Hepatocyte (in vitro differentiated cells): ENCODE measurements around the gene CNIH1. TPM values are rescaled to one million over a fixed set of nuclear protein-coding genes. Genes with fewer than 3 reads are reported as not detected.
A peak's percentile ranks its signal among the peaks of the same experiment; 100 is the strongest.

ENCODE experiments used
- DNase-seq: peaks from one replicate; pipeline ENCODE4 v3.0.0-alpha.2; 2016; ENCODE audit warnings: low spot score
- H2AFZ ChIP-seq: fragments of 200-600 bp; sonication (generic); 2 replicates; pipeline ENCODE4 v1.6.0; 2016; ENCODE audit warnings: antibody characterized with exemption, mild to moderate bottlenecking
- H3K27ac ChIP-seq: fragments of 200-600 bp; sonication (generic); 2 replicates; pipeline ENCODE4 v1.5.1; 2016; ENCODE audit warnings: mild to moderate bottlenecking
- H3K27me3 ChIP-seq: fragments of 200-600 bp; sonication (generic); 2 replicates; pipeline ENCODE4 v1.6.1; 2016
- H3K36me3 ChIP-seq: fragments of 200-600 bp; sonication (generic); replicated peaks from 2 replicates; pipeline ENCODE4 v1.5.1; 2016; ENCODE audit warnings: low read depth; ENCODE audit not compliant: insufficient read depth
- H3K4me1 ChIP-seq: fragments of 200-600 bp; sonication (generic); 2 replicates; pipeline ENCODE4 v1.5.1; 2016; ENCODE audit warnings: mild to moderate bottlenecking, moderate library complexity; ENCODE audit not compliant: insufficient read depth
- H3K4me2 ChIP-seq: fragments of 200-600 bp; sonication (generic); 2 replicates; pipeline ENCODE4 v1.6.0; 2016
- H3K4me3 ChIP-seq: fragments of 200-600 bp; sonication (generic); 2 replicates; pipeline ENCODE4 v1.5.1; 2016; ENCODE audit warnings: mild to moderate bottlenecking
- H3K79me2 ChIP-seq: fragments of 200-600 bp; sonication (generic); 2 replicates; pipeline ENCODE4 v1.6.0; 2017; ENCODE audit warnings: mild to moderate bottlenecking
- H3K9me2 ChIP-seq: fragments of 200-600 bp; sonication (generic); replicated peaks from 2 replicates; pipeline ENCODE4 v1.6.0; 2017; ENCODE audit warnings: mild to moderate bottlenecking; ENCODE audit not compliant: insufficient read depth
- H3K9me3 ChIP-seq: fragments of 200-600 bp; sonication (generic); 2 replicates; pipeline ENCODE4 v1.5.1; 2016; ENCODE audit warnings: low read depth, mild to moderate bottlenecking
- H4K20me1 ChIP-seq: fragments of 200-600 bp; sonication (generic); 2 replicates; pipeline ENCODE4 v1.6.0; 2016; ENCODE audit warnings: mild to moderate bottlenecking; ENCODE audit not compliant: insufficient read depth, poor library complexity, severe bottlenecking
- CTCF ChIP-seq: fragments of 200-600 bp; sonication (generic); IDR thresholded peaks from 2 replicates; pipeline ENCODE4 v1.5.1; 2016; ENCODE audit warnings: antibody characterized with exemption, mild to moderate bottlenecking; ENCODE audit not compliant: poor library complexity
- EZH2 ChIP-seq: fragments of 200-600 bp; sonication (generic); IDR thresholded peaks from 2 replicates; pipeline ENCODE4 v1.6.1; 2016; ENCODE audit warnings: antibody characterized with exemption, mild to moderate bottlenecking, borderline replicate concordance
- EZH2phosphoT487 ChIP-seq: fragments of 200-600 bp; sonication (generic); IDR thresholded peaks from one replicate; pipeline ENCODE4 v1.6.1; 2018; ENCODE audit warnings: antibody characterized with exemption, mild to moderate bottlenecking, low read depth, moderate library complexity; ENCODE audit not compliant: unreplicated experiment, severe bottlenecking
- WGBS: methylation state at CpG from one replicate; pipeline ENCODE4 v1.1.6; 2016; ENCODE audit warnings: low lambda C conversion rate; ENCODE audit errors: missing lambda C conversion rate; 5-methylcytosine and 5-hydroxymethylcytosine counted together
- polyA plus RNA-seq: library from polyadenylated mRNA; unstranded; fragments of >200 nt; fragmentation: Nextera tagmentation; extraction: Ambion mirVana; gene quantifications from 2 replicates; pipeline ENCODE4 v1.2.1, GENCODE V29; 2016
- total RNA-seq: library from RNA; depleted of rRNA; stranded (reverse); fragments of >200 nt; gene quantifications from 2 replicates; pipeline ENCODE4 v1.2.3, GENCODE V29; 2014

The CNIH1 gene
- total and polyA plus RNA-seq, 2 experiments from 2014 or later, result 201 to 320 TPM

DNA sequence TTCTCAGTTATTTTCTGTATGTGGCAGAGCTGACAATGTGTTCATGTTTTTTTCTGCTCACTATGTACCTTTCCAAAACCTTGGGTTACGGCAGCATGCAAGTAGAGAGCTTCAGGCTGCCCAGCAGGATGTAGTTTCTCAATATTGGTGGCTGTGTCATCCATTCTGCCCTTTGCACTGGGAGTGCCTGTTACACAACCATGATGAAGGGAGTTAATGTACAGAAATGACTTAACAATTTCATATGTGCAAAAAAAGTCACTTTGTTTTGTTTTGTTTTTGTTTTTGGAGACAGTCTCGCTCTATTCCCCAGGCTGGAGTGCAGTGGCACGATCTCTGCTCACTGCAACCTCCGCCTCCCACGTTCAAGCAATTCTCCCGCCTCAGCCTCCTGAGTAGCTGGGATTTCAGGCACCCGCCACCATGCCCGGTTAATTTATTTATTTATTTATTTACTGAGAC is 6.1 kb upstream of the CNIH1 start:
- H3K9me2 ChIP-seq, result no peaks in the 10 kb centered on the region
- H3K79me2 ChIP-seq, result no peaks in the 10 kb centered on the region
- TF ChIP-seq EZH2, result no peak
- no peak for TF ChIP-seq CTCF
- TF ChIP-seq EZH2phosphoT487, result no peak
- 89% methylated on average over 8 of the region's 8 CpGs for WGBS
- H3K27me3 ChIP-seq, result no peaks in the 10 kb centered on the region
- no peaks in the 10 kb centered on the region for H3K36me3 ChIP-seq
- H2AFZ ChIP-seq, result no peak overlapping the region
- H4K20me1 ChIP-seq, result no peaks in the 10 kb centered on the region
- DNase-seq, result peak; percentile 69
- peaks cover 17% of the 10 kb centered on the region for H3K4me1 ChIP-seq
- H3K9me3 ChIP-seq, result no peaks in the 10 kb centered on the region
- H3K4me3 ChIP-seq, result no peak overlapping the region
- peak overlapping the region; percentile 59 for H3K4me2 ChIP-seq
- peak overlapping the region; percentile 89 for H3K27ac ChIP-seq

- no peaks in the 10 kb centered on the region for H3K9me2 ChIP-seq
- H3K27ac ChIP-seq, result peak overlapping the region; percentile 89
- H3K79me2 ChIP-seq, result no peaks in the 10 kb centered on the region
- peak; percentile 18 for DNase-seq
- H3K27me3 ChIP-seq, result no peaks in the 10 kb centered on the region
- H3K36me3 ChIP-seq, result no peaks in the 10 kb centered on the region
- TF ChIP-seq EZH2 (no peak), CTCF (no peak), EZH2phosphoT487 (no peak)
- H3K4me1 ChIP-seq, result peaks cover 17% of the 10 kb centered on the region
- no peak overlapping the region for H2AFZ ChIP-seq
- H4K20me1 ChIP-seq, result no peaks in the 10 kb centered on the region
- no peak overlapping the region for H3K4me3 ChIP-seq
- peak overlapping the region; percentile 57 for H3K4me2 ChIP-seq
- H3K9me3 ChIP-seq, result no peaks in the 10 kb centered on the region
- 65% methylated on average over 5 of the region's 5 CpGs for WGBS
Observed at GRCh38 chr14:54446161-54446693, 5.1 kb upstream of the CNIH1 start.

- Histone ChIP-seq H3K4me2 (peak overlapping the region; percentile 43), H3K79me2 (peaks cover 9% of the 10 kb centered on the region)
- WGBS, result 72% methylated on average over 7 of the region's 7 CpGs
Observed at GRCh38 chr14:54444681-54445080, 3.5 kb upstream of the CNIH1 start.

More at GRCh38 chr14:54444681-54445080, 3.5 kb upstream of the CNIH1 start:
- Histone ChIP-seq H3K4me3 (no peak overlapping the region), H3K9me3 (no peaks in the 10 kb centered on the region), H3K4me1 (peaks cover 21% of the 10 kb centered on the region), H2AFZ (no peak overlapping the region), H3K27me3 (no peaks in the 10 kb centered on the region), H3K36me3 (no peaks in the 10 kb centered on the region), H3K9me2 (no peaks in the 10 kb centered on the region), H4K20me1 (no peaks in the 10 kb centered on the region), H3K27ac (peak overlapping the region; percentile 83)
- TF ChIP-seq CTCF (no peak), EZH2phosphoT487 (no peak), EZH2 (no peak)
- DNase-seq, result no peak
